ENCODE results near the gene INTS7.

INTS7 gene

GRCh38 chr1:211892577-211892976, 142.8 kb downstream of the INTS7 start:
- POLR2A ChIA-PET, result no interaction called here
- no peak for DNase-seq (ENCODE audit: low read depth, low spot score)
- CTCF ChIA-PET, result interaction anchor here (0.8 kb wide), 1 partner anchor 212 kb away, joined by 3 read pairs; no protein-coding TSS in a partner anchor
- H3K4me3 ChIP-seq (ENCODE audit: low read depth, low read length), result no peak overlapping the region
- TF ChIP-seq CTCF (IDR thresholded peaks at IDR 0.05; ENCODE audit: insufficient read depth, low read length, missing control alignments), result no peak

GRCh38 chr1:211891708-211892107, 143.6 kb downstream of the INTS7 start:
- no peak overlapping the region for H3K4me3 ChIP-seq (ENCODE audit: low read depth, low read length)
- CTCF ChIA-PET, result no interaction called here
- no peak for TF ChIP-seq CTCF (IDR thresholded peaks at IDR 0.05; ENCODE audit: insufficient read depth, low read length, missing control alignments)
- no peak for DNase-seq (ENCODE audit: low read depth, low spot score)
- POLR2A ChIA-PET, result no interaction called here
